ENCODE data around the gene PPM1L.

GRCh38 chr3:160812304-160812703, 56.3 kb downstream of the PPM1L start:
- no peak for TF ChIP-seq POLR2A (IDR thresholded peaks at IDR 0.05; ENCODE audit: low read depth, low read length)
- no peak for TF ChIP-seq POLR2AphosphoS5 (IDR thresholded peaks at IDR 0.05; ENCODE audit: low read depth, low read length)

All from GM12891 (cell line).